Left colon (tissue), 2 donors: ENCODE results near the gene WDR81. TPM values are rescaled to one million over a fixed set of nuclear protein-coding genes. Genes with fewer than 3 reads are reported as not detected.
"Not testable (repeated sequence)": the region's sequence is repeated elsewhere in the genome, so short reads cannot be mapped to it uniquely, and the experiment has no call there.

Experiments used
- ATAC-seq: fragments of 200-7000 bp; cut with Tn5 transposase; one replicate; pipeline ENCODE4 v1.9.1; 2020; ENCODE audit warnings: mild to moderate bottlenecking, moderate library complexity
- DNase-seq, 2 donors: peaks; one replicate each; pipeline ENCODE4 v3.0.0-alpha.2; 2020
- intact Hi-C, 2 donors: fragments of 100-400 bp; cut with DNase I in 1 of 2; cut with micrococcal nuclease in 1 of 2; formaldehyde crosslinking; loops; one replicate each; pipeline versions ENCODE4 v1.11.2 to v1.14.0; 2022; cut with DNase I, micrococcal nuclease
- total RNA-seq, 2 donors: library from RNA; stranded (reverse); fragmentation: NEBNext Ultra II Directional; extraction: Animal tissue kit (Norgen Biotek cat#: 25700); gene quantifications; one replicate each; pipeline ENCODE4 v1.2.1, GENCODE V29; 2021
- donor health status: DM: no; HTN: no; CAD: no.
- donor health status: DM: yes; HTN: yes; CAD: no.

The WDR81 gene
- total RNA-seq, 2 donors from 2014 or later: 16.1 to 23.4 TPM

DNA sequence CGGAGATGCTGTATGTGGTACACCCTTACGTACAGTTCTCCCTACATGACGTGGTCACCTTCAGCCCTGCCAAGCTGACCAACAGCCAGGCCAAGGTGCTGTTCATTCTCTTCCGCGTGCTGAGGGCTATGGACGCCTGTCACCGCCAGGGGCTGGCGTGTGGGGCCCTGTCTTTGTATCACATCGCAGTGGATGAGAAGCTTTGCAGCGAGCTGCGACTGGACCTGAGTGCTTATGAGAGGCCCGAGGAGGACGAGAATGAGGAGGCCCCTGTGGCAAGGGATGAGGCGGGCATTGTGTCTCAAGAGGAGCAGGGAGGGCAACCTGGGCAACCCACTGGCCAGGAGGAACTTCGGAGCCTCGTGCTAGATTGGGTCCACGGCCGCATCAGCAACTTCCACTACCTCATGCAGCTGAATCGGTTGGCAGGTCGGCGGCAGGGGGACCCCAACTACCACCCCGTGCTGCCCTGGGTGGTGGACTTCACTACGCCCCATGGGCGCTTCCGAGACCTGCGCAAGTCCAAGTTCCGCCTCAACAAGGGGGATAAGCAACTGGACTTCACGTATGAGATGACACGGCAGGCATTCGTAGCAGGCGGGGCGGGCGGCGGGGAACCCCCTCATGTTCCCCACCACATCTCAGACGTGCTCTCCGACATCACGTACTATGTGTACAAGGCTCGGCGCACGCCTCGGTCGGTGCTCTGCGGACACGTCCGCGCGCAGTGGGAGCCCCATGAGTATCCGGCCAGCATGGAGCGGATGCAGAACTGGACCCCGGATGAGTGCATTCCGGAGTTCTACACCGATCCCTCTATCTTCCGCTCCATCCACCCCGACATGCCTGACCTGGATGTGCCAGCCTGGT, 1.4 kb downstream of the WDR81 start:
- ATAC-seq (no peak), DNase-seq (no peak)
- intact Hi-C loops: loop anchor here in 1 of 2 donors (10.0 kb wide), 1 partner anchor 59 kb away; no protein-coding TSS in a partner anchor

DNA sequence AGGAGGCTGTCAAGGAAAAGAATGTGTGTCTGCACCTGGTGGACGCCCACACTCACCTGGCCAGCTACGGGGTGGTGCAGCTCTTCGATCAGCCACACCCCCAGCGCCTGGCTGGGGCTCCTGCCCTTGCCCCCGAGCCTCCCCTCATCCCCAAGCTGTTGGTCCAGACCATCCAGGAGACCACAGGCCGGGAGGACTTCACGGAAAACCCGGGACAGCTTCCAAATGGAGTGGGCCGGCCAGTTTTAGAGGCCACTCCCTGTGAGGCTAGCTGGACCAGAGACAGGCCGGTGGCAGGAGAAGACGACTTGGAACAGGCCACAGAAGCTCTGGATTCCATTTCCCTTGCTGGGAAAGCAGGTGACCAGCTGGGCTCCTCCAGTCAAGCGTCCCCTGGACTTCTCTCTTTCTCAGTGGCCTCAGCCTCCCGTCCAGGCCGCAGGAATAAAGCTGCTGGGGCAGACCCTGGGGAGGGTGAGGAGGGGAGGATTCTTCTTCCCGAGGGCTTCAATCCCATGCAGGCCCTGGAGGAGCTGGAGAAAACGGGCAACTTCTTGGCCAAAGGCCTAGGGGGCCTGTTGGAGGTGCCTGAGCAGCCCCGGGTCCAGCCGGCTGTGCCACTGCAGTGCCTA, 2.2 kb downstream of the WDR81 start:
- intact Hi-C loops: loop anchor here in 1 of 2 donors (10.0 kb wide), 1 partner anchor 58 kb away; no protein-coding TSS in a partner anchor

DNA sequence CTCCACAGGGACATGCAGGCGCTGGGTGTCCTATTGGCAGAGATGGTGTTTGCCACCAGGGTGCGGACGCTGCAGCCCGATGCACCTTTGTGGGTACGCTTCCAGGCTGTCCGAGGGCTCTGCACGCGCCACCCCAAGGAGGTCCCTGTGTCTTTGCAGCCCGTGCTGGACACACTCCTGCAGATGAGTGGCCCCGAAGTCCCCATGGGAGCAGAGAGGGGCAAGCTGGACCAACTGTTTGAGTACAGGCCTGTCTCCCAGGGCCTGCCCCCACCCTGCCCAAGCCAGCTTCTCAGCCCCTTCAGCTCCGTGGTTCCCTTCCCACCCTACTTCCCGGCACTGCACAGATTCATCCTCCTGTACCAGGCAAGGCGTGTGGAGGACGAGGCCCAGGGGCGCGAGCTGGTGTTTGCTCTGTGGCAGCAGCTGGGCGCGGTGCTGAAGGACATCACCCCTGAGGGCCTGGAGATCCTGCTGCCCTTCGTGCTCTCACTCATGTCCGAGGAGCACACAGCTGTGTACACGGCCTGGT, 2.8 kb downstream of the WDR81 start:
- ATAC-seq (no peak), DNase-seq (no peak)
- intact Hi-C loops: loop anchor here in 1 of 2 donors (10.0 kb wide), 1 partner anchor 57 kb away; no protein-coding TSS in a partner anchor

More for the DNA sequence above, 2.2 kb downstream of the WDR81 start:
- DNase-seq (no peak), ATAC-seq (no peak)

DNA sequence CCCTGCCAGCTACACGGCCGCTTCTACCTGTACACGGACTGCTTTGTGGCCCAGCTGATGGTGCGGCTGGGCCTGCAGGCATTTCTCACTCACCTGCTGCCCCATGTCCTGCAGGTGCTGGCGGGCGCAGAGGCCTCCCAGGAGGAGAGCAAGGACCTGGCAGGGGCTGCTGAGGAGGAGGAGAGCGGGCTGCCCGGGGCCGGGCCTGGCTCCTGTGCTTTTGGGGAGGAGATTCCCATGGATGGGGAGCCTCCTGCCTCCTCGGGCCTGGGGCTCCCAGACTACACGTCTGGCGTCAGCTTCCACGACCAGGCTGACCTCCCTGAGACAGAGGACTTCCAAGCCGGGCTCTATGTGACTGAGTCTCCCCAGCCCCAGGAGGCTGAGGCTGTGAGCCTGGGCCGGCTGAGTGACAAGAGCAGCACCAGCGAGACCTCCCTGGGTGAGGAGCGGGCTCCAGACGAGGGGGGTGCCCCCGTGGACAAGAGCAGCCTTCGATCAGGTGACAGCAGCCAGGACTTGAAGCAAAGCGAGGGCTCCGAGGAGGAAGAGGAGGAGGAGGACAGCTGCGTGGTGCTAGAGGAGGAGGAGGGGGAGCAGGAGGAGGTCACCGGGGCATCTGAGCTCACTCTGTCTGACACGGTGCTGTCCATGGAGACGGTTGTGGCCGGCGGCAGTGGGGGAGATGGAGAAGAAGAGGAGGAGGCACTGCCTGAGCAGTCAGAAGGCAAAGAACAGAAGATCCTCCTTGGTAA, 3.5 kb downstream of the WDR81 start:
- intact Hi-C loops: loop anchor here in 1 of 2 donors (10.0 kb wide), 1 partner anchor 57 kb away; no protein-coding TSS in a partner anchor
- DNase-seq (no peak), ATAC-seq (no peak)

DNA sequence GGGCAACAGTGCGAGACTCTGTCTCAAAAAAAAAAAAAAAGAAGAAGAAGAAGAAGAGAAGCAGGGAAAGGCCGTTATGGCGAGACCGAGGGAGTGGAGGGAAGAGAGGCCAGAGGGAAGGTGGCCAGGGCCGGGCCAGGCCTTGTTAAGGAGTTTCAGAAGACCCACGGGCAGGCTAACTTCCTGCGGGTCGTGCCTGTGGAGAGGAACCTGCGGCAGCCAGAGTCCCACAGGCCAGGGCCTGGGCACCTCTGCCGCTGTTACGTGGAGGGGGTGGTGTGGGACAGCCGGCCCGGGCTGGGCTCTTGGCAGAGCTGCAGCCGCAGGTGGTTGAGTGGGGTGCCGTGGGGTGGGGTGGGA, 5.4 kb downstream of the WDR81 start:
- intact Hi-C loops: loop anchor here in 1 of 2 donors (10.0 kb wide), 1 partner anchor 55 kb away; no protein-coding TSS in a partner anchor
- DNase-seq: no peak
- ATAC-seq: no peak

DNA sequence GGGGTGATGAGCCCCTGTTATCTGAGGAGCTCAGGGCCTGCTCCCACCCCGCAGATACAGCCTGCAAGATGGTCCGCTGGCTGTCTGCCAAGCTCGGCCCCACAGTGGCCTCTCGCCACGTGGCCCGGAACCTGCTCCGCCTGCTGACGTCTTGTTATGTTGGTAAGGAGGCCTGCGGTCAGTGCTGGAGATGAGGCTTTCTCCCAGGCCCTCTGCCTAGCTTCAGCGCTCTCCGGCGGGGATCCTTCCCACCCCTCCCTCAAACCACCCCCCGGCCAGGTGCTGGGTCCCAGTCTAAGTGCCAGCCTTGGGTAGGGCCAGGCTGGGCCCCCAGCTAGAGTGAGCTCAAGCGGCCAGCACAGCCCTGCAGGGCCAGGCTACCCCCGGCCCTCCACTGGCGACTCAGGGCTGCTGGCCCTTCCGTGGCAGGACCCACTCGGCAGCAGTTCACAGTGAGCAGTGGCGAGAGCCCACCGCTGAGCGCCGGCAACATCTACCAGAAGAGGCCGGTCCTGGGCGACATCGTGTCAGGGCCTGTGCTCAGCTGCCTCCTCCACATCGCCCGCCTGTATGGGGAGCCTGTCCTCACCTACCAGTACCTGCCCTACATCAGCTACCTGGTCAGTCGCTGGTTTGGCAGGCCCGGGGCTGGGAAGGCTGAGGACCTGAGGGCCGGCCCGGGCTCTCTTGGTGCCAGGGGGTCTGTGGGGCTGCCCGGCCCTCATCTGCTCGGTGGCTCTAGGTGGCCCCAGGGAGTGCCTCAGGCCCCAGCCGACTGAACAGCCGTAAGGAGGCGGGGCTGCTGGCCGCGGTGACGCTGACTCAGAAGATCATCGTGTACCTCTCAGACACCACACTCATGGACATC, 6.1 kb downstream of the WDR81 start:
- DNase-seq: peak; percentile 66 to 70
- ATAC-seq: peak; percentile 24
- intact Hi-C loops: no loop called here

DNA sequence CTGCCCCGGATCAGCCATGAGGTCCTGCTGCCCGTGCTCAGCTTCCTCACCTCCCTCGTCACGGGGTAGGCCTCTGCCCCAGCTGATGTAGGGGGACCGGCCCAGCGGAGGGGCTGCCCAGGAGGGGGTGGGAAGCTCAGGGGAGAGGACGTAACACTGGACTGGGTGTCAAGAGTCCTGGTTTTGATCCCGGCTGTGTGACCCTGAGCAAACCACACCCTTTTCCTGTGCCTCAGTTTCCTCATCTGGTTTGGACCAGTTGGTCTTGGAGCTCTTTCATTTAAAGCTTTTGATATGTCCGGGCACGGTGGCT, 6.6 kb downstream of the WDR81 start:
- DNase-seq (no peak), ATAC-seq (no peak)
- intact Hi-C loops: no loop called here

DNA sequence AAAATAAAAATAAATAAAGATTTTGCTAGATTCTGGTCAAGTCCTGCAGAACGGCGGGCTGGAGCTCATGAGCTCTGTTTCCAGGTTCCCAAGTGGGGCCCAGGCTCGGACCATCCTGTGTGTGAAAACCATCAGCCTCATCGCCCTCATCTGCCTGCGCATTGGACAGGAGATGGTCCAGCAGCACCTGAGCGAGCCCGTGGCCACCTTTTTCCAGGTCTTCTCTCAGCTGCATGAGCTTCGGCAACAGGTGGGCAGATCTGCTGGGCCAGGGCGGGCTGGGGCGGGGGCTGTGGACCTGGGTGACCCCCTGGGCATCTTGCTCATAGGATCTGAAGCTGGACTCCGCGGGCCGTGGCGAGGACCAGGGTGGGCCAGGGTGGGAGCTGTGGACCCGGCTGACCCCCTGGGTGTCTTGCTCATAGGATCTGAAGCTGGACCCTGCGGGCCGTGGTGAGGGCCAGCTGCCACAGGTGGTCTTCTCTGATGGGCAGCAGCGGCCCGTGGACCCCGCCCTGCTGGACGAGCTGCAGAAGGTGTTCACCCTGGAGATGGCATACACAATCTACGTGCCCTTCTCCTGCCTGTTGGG, 7.8 kb downstream of the WDR81 start:
- no peak for ATAC-seq
- no peak for DNase-seq
- intact Hi-C loops: no loop called here

DNA sequence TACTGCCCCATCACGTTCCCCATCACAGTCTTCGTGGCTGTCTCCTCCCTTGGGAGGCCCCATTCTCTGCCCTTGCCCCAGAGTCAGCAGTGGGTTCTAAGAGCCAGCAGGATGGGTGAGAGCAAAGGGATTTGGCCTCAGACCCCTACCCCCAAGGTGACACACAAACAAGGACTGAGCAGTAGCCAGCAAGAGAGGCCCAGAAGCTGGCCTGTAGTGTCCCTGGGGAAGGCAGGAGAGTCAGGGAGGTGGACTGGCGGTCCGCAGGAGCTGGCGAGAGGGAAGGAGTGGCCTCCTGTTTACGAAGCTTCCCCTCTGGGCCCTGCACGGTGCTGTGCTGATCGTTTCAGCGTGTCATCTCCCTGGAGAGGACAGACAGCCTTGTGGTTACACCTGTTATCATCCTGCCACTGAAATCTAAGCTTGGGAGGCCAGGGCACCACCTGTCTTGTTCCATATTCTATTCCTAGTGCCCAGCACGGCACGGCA, 8.4 kb downstream of the WDR81 start:
- ATAC-seq: no peak
- no peak for DNase-seq
- intact Hi-C loops: no loop called here

DNA sequence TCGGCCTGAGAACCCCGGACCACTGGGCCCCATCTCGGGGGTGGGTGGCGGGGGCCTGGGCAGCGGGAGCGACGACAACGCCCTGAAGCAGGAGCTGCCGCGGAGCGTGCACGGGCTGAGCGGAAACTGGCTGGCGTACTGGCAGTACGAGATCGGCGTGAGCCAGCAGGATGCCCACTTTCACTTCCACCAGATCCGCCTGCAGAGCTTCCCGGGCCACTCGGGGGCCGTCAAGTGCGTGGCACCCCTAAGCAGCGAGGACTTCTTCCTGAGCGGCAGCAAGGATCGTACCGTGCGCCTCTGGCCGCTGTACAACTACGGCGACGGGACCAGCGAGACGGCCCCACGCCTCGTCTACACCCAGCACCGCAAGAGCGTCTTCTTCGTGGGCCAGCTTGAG, 9.3 kb downstream of the WDR81 start:
- intact Hi-C loops: no loop called here
- no peak for ATAC-seq

DNA sequence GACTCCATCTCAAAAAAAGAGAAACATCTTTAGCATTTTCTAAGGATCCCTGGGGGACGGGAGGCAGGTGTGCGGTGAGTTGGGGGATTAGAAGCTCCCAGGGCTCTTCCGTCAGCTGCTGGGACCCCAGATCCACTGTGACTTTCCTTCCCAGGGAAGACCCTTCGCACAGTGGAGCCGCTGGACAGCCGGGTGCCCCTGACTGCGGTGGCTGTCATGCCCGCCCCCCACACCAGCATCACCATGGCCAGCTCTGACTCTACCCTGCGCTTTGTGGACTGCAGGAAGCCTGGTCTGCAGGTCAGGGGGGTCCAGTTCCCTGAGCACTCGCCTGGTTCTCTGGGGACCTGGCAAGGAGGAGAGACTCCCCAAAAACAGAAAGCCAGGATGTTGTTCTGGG, 10.9 kb downstream of the WDR81 start:
- ATAC-seq (no peak), DNase-seq (no peak)
- intact Hi-C loops: no loop called here

More for the DNA sequence above, 9.3 kb downstream of the WDR81 start:
- no peak for DNase-seq

DNA sequence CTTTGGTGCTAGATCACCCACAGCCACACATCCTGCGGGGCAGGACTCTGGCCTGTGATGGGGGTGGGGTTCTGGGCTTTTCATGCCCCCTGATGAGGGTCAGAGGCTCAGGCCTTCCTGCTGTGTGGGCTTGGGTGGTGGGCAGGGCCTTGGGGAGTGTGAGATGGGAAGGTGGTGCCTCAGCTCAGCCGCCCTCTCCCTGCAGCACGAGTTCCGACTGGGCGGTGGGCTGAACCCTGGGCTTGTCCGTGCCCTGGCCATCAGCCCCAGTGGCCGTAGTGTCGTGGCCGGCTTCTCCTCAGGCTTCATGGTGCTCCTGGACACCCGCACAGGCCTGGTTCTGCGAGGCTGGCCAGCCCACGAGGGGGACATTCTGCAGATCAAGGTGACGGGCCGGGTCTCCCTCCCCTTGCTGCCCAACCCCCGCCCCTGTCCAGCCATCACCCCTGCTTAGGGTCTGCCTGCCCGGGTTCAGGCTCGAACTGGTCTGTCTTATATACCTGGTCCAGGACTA, 11.4 kb downstream of the WDR81 start:
- intact Hi-C loops: no loop called here
- DNase-seq (no peak), ATAC-seq (no peak)

DNA sequence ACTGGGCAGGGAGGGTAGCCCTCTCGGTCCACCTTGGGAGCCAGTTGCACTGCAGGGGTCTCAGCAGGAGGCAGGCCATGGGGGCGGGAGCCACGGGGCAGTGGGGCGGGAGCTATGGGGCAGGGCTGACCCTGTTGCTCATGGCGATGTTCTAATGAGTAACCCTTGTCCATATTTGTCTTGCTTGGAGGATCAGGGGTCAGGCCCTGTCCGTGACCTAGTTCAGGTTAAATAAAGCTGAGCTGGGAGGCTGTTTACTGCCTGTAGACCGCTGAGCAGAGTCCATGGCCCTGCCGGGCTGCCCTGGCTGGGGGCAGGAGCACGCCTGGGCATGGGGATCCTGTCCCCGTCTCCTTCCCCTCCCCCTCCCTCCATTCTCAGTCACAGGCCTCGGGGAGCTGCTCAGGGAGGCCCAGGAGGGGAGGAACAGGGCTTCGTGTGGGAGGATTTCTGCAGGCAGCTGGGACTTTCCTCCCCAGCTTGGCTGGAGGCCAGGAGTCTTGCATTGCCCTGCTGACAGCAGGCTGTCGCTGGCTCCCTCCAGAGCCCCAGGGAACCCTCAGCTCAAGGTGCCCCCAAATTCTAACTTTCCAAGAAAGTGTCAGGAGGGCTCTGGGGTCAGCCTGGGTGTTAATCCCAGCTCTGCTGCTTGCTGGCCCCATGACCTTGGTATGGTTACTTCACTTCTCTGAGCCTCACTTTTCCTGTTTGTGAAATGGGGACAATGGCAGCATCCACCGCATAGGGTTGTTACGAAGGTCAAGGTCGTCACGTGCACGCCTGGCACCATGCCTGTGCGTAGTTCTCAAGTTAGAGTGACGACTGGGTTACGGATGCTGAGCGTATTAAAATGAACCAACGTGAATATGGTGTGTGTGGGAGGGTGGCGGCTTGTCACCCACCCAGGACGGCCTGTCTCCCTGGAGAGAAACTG, 12.1 kb downstream of the WDR81 start:
- DNase-seq: no peak
- ATAC-seq: peak; percentile 45
- intact Hi-C loops: no loop called here

DNA sequence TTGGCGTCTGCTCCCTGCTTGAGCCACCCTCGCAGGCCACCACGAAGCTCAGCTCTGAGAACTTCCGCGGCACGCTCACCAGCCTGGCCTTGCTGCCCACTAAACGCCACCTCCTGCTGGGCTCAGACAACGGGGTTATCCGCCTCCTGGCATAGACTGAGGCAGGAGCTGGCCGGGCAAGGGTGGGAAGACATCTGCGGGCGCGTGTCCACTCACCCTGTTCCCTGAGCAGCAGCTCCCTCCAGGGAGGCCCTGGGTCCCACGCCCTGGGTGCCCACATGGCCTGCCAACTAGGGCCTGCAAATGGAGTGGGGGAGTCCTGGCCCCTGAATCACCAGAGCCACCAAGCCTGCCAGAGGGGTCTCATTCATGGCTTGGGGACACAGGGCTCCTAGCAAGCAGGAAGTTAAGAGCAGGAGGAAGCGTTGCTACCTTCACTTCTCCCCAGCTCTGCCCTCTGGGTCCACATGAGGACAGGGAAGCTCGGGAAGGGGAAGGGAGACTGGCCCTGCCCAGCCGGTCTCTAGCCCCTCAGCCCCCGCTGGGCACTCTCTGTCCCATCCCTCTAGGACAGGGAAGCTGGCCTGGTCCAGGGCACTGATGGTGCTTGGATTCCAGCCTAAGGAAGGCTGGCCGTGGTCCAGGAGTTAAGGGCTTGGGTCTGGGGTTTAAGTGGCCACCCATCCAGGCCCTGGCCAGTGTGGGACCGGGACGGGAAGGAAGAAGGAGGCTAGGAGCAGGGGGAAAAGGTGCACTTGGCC, 13.2 kb downstream of the WDR81 start:
- ATAC-seq (peak; percentile 22), DNase-seq (no peak)
- intact Hi-C loops: no loop called here

DNA sequence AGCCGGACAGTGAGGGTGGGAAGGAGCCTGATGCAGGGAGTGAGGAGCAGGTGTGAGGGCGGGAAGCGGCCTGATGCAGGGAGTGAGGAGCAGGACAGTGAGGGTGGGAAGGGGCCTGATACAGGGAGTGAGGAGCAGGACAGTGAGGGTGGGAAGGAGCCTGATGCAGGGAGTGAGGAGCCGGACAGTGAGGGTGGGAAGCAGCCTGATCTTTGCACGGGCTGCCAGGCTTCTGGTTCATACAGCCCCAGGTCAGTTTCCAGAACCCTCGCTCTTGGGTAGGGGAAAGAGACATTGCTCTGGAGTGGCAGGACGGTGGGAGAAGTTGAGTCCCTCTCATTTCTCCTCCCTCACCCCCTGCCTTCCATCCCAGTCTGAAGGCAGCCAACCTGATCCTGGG, 17.4 kb downstream of the WDR81 start:
- DNase-seq, intact Hi-C loops, ATAC-seq: not testable (repeated sequence)
